NCI-H1092 treated with DMSO at 0.1 percent for 48 hours (cell line): ENCODE results near the gene SV2C.
"Not testable (repeated sequence)": the region's sequence is repeated elsewhere in the genome, so short reads cannot be mapped to it uniquely, and the experiment has no call there.

Source experiments
- DNase-seq: peaks from one replicate; lab custom pipeline; 2025; lab: John Stamatoyannopoulos, UW

Gene SV2C

GRCh38 chr5:76337953-76338451, 254.8 kb downstream of the SV2C start:
- DNase-seq, result no peak

GRCh38 chr5:76339919-76340318, 256.7 kb downstream of the SV2C start:
- DNase-seq, result no peak

- no peak for DNase-seq
Measured at GRCh38 chr5:76341651-76342334, 258.6 kb downstream of the SV2C start.

GRCh38 chr5:76342474-76342873, 259.3 kb downstream of the SV2C start:
- DNase-seq, result no peak

- DNase-seq, result no peak
Measured at GRCh38 chr5:76345582-76345981, 262.4 kb downstream of the SV2C start.

- DNase-seq, result no peak
Measured at GRCh38 chr5:76351176-76351575, 268.0 kb downstream of the SV2C start.

GRCh38 chr5:76351577-76351976, 268.4 kb downstream of the SV2C start:
- DNase-seq, result no peak

GRCh38 chr5:76356887-76357286, 273.7 kb downstream of the SV2C start:
- no peak for DNase-seq

- no peak for DNase-seq
Measured at GRCh38 chr5:76363352-76364225, 280.4 kb downstream of the SV2C start.

GRCh38 chr5:76364226-76364589, 281.0 kb downstream of the SV2C start:
- DNase-seq, result no peak

GRCh38 chr5:76365561-76365960, 282.4 kb downstream of the SV2C start:
- DNase-seq, result no peak

GRCh38 chr5:76366596-76366995, 283.4 kb downstream of the SV2C start:
- no peak for DNase-seq

GRCh38 chr5:76367623-76368371, 284.6 kb downstream of the SV2C start:
- no peak for DNase-seq

GRCh38 chr5:76368941-76369340, 285.8 kb downstream of the SV2C start:
- no peak for DNase-seq

- not testable (repeated sequence) for DNase-seq
Measured at GRCh38 chr5:76369668-76370067, 286.5 kb downstream of the SV2C start.

GRCh38 chr5:76371960-76372322, 288.8 kb downstream of the SV2C start:
- no peak for DNase-seq

- no peak for DNase-seq
Measured at GRCh38 chr5:76372323-76373054, 289.3 kb downstream of the SV2C start.

GRCh38 chr5:76376148-76376865, 293.1 kb downstream of the SV2C start:
- DNase-seq, result no peak

GRCh38 chr5:76376866-76377230, 293.7 kb downstream of the SV2C start:
- DNase-seq, result no peak

- DNase-seq, result no peak
Measured at GRCh38 chr5:76378355-76378754, 295.2 kb downstream of the SV2C start.

GRCh38 chr5:76379316-76379715, 296.1 kb downstream of the SV2C start:
- DNase-seq, result no peak
